NK-92 treated with Interleukin-12 subunit alpha and Interleukin-12 subunit beta, amount 100 ng/mL, for 24 hours (cell line): ENCODE results near the gene CLIC2.

Experiments
- DNase-seq: peaks from one replicate; lab custom pipeline; 2025; lab: John Stamatoyannopoulos, UW

CLIC2 gene

DNA sequence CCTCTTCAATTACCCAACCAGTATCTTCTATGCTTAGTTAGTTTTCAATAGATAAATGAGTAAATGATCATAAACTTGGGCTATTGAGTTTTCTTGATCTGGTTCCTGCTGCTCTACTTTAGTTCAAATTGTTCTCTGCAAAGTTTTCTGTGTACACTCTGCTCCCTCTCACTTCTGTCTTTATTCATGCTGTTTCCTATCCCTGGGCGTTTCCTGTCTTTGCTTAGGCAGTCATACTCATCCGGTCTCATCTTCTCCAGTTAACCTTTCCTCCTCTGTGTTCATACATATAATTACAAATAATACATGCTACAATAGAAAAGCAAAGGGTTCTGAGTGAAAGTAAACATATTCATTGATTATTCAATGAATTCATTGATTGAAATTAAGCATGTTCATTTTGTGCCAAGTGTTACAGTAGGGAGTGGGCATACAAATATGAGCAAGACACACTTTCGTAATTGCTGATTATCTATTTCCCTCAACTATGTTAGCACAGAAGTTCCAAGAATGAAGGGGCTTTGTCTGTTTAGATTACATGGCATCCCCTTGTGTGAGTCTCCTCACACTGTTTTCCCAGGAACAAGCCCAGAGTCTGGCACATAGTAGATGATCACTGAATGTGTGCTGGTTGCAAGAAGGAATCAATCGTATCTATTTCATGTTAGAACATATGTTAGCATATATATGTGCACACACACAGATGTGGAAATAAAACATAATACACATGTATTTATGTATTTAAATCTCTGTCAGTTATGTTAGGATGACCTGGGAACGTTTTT, 71.3 kb downstream of the CLIC2 start:
- no peak for DNase-seq

DNA sequence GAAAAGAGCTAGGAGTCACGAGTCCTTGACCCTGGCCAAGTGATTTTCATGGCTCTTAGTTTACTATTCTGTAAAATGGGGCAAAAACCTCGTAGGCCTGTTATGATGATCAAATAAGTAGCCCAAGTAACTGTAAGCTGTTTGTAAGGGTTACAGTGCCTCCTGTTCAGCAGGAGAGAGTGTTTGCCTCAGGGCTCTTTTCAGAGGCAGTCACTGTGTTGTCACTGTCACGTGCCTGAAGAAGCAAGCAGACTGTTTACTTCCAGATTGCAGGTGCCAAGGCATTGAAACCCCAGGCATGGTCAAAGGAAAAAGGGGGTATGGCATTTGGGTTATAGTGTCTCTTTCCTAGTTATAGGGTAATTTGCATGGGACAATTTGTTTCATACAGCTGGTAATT, 74.7 kb downstream of the CLIC2 start:
- DNase-seq: no peak

DNA sequence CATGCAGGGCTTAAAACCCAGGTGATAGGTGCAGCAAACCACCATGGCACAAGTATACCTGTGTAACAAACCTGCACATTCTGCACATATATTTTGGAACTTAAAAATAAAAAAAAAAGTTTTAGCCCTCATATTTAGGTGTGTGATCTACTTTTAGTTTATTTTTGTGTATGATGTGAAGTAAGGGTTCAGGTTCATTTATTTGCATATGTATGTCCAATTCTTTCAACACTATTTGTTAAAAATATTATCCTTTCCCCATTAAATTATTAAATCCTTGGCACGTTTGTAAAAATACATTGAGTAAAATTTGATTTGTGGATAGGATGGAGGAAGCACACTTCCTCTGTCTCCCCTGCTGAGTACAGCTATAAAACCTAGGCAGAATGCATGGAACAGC, 83.0 kb downstream of the CLIC2 start:
- DNase-seq: no peak

DNA sequence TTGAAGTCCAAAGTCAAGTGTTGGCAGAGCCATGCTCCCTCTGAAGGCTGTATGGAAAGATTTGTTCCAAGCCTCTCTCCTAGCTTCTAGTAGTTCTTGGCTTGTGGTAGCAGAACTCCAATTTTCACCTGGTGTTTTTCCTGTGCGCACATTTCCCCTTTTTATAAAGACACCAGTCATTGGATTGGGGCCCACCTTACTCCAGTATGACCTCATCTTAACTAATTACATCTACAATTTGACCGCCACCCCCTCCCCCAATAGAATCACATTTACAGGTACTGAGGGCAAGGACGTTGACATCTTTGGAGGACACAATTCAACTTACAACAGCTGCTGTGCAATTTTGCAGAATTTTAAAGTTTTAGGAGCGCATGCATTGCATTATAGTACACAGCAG, 86.9 kb downstream of the CLIC2 start:
- DNase-seq: no peak

DNA sequence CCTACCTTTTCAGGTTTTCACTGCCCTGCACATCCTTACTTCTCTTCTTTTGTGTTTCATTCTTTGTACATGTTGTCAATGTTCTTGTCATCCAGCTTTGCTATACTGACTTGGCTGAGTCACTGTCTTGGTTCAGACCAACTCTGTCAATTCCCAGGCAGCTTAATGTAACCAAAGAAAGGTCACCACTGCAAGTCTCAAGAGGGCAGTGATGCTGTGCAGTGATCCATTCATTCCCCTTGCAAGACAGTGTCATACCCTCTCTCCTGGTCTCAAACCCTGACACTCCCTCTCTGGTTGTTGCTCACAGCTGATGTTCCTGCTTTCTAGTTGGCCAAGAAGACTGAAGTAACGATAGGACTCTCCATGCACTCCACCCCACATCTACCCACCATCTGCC, 87.7 kb downstream of the CLIC2 start:
- DNase-seq: no peak

DNA sequence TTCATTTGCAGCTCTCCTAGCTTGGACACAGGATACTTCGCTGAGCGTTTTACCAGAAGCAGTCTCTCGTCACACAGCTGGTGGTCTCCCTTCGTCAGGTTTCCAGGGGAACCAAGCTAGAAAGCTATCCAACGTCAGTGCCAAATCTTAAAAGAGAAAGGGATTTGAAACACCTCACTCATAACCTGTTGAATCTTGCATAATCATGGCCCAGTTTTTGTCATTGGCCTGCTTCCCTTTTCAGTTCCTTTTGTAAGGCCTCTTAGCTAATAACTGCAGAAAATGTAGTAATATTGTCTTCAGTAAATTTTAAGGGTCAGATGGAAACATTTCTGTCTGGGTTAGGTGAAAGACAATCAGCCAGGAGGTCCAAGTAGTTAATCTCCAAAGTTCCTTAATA, 92.1 kb downstream of the CLIC2 start:
- DNase-seq: no peak

DNA sequence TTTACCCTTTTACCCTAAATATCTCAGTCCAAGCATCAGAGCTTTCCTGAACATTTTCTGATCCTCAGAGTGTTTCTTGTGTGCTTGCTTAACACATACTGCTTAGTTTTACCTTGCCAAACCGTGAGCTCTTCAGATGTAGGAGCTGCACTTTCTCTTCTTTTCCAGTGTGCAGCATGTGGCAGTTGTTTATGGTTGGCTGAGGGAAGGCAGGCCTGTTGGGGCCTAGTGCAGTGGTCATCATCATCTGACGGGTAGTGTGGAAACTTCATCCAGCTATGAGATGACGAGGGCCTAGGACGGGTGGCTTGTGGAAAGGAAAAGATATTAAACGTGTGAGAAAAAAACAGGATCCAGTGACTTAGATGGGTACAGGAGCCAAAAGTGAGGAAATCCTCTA, 96.7 kb downstream of the CLIC2 start:
- DNase-seq: no peak

DNA sequence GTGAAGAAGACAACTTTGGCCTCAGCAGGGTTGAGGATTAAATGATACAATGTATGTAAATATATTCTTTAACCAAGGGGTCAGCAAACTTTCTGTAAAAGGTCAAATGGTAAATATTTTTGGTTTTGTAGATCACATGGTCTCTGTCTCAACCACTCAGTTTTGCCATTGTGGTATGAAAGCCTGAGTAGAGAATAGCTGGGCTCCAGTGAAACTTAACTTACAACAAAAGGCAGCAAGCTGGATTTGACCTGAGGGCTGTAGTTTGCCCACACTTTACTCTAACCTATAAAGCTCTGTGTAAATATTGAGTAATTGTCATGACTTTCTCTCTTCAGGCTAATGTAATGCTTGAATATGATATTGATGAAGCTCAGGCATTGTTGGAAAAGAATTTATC, 98.5 kb downstream of the CLIC2 start:
- no peak for DNase-seq

DNA sequence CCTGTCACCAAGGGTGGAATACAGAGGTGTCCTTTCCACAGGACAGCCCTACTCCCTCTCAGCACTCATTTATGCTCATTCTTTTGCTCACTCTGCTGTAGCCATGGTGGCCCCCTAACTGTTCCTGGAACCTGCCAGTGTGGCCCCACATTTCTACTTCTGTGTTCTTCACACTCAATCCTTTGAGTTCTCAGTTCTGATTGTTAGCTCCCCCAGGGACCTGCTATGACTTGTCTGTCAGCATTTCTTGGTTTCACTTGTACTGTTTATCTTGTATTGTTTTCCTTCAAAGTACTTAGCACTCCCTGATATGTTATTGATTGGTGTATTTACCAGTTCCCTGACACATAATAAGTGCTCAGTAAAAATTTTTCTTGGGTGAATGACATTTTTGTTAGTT, 103.3 kb downstream of the CLIC2 start:
- no peak for DNase-seq
